Measurements from ENCODE around the gene CDH23.

Gene CDH23

GRCh38 chr10:71622616-71623015 is 225.9 kb downstream of the CDH23 start:
- TF ChIP-seq, protein P1, sequence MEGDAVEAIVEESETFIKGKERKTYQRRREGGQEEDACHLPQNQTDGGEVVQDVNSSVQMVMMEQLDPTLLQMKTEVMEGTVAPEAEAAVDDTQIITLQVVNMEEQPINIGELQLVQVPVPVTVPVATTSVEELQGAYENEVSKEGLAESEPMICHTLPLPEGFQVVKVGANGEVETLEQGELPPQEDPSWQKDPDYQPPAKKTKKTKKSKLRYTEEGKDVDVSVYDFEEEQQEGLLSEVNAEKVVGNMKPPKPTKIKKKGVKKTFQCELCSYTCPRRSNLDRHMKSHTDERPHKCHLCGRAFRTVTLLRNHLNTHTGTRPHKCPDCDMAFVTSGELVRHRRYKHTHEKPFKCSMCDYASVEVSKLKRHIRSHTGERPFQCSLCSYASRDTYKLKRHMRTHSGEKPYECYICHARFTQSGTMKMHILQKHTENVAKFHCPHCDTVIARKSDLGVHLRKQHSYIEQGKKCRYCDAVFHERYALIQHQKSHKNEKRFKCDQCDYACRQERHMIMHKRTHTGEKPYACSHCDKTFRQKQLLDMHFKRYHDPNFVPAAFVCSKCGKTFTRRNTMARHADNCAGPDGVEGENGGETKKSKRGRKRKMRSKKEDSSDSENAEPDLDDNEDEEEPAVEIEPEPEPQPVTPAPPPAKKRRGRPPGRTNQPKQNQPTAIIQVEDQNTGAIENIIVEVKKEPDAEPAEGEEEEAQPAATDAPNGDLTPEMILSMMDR (conservative IDR thresholded peaks at IDR 0.05; ENCODE audit: low read depth, low read length): no peak
- DNase-seq (ENCODE audit: low read depth): no peak
- no peak overlapping the region for H3K4me3 ChIP-seq (ENCODE audit: low read depth, low read length)

DNA sequence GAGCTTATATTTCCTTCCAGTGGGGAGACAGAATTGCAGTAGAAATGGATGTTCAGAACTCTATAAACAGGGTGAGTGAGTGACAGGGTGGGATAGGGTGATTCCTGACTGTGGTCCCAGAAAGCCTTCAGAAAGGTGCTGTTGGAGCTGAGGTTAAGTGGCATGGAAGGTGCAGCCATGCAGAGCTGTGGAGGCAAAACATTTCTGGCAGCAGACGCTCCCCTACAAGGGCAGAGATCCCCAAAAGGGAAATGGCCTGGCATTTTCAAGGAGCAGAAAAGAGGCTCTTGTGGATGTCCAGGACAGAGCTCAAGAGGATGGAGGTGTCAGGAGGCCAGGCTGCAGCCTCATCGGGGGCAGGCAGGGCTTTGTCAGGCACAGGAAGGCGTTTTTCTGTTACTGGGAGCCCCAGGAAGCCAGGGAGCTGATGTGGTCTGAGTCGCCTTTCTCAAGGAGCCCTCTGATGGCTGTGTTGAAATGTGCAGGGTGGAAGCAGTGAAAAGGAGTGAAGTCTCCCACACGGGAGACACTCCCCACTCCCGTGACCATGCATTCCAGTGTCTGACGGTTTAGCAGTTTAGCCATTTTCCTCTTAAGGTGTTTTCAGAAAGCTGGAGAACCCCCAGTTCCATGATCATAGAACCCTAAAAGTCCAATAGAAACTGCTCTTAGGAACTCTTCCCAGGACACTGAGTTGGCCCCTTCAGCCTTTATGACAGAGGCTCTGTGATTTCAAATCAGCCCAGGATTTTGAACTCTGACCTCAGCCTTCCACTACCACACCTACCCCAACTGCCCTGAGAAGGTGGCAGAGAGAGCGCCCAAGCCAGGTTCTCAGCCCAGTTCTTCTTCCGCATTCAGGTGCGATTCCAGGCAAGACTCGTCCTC is 226.6 kb downstream of the CDH23 start:
- TF ChIP-seq, protein P1 (conservative IDR thresholded peaks at IDR 0.05; ENCODE audit: low read depth, low read length): peak; percentile 61
- peak; percentile 70 for DNase-seq (ENCODE audit: low read depth)
- H3K4me3 ChIP-seq (ENCODE audit: low read depth, low read length): no peak overlapping the region

DNA sequence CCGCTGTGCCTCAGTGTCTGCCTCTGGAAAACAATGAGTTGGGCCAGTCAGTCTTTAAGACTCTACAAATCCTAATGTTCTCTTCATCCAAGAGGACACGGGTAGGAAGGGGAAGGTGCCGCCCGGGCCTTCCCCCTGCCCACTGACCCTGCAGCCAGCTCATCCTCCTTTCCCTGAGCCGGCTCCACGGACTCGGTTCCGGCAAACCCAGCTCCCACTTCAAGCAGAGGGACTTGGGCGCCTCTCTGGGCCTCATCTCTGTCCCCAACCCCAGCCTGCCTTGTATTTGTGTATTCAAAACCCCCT is 227.2 kb downstream of the CDH23 start:
- H3K4me3 ChIP-seq (ENCODE audit: low read depth, low read length): no peak overlapping the region
- TF ChIP-seq, protein P1 (conservative IDR thresholded peaks at IDR 0.05; ENCODE audit: low read depth, low read length): no peak
- DNase-seq (ENCODE audit: low read depth): no peak

DNA sequence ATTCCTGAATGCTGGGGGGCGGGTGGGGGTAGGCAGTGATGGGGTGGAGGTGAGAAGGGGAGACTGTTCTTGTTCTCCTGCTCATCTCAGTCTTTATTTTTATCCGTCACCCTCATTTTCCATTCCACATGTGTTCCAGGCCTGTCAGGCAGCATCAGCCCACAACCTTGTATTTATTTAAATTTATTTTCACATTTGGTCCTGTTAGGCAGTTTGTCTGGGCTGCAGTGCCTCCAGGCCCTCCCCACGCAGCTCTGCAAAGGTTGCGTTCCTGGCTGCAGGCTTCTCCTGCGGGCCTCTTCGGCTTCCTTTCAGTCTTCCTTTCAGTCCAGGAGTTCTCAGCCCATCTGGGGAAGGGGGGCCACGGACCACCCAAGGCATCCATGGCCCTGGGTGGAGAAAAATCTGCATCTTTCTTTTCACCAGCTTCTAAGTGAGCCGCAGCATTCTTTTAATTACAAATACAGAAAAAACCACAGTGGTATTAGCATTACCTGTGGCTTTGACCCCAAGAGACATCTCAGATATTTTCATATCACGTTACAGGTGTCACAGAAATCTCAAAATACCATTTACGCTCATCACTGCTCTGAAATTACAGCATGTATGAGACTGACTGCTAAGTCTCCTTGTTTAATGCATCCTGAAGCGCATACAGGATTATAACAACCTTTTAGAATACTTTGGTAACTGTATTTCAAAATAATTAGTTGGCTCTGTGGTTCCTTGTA is 228.9 kb downstream of the CDH23 start:
- TF ChIP-seq, protein P1 (conservative IDR thresholded peaks at IDR 0.05; ENCODE audit: low read depth, low read length): no peak
- DNase-seq (ENCODE audit: low read depth): no peak
- H3K4me3 ChIP-seq (ENCODE audit: low read depth, low read length): no peak overlapping the region

DNA sequence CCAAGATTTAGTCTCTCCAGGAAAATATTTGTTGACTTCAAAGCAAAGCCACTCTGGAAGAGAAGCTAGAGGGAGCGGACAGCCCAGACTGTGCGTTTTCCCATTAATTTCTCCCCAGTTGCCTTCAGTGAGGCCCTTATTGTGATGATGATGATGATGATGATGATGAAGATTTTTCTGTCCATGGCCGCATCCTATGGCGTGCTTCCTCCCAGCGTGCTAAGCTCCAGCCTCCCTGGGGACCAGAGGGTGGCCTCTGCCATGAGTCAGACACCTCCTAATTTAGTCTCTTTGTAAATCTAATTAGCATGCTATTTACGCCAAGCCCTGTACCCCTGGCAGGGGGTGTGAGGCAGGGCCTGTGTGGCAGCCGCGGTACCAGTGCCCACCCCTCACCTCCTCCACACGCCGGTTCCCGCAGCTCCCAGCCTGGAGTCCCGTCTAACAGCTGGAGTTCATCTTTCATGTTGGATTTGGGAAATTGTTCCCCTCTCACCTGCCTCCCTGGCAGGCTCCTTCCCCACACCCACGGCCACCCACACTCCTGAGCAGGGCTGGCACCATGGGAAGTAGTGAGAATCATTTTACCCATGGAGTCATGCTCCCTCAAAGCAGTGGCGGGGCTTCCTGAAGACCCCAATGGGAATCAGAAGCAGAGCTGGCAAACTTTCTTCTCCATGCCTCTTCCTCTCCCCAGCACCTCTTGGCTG is 230.7 kb downstream of the CDH23 start:
- no peak for DNase-seq (ENCODE audit: low read depth)
- TF ChIP-seq, protein P1 (conservative IDR thresholded peaks at IDR 0.05; ENCODE audit: low read depth, low read length): no peak
- no peak overlapping the region for H3K4me3 ChIP-seq (ENCODE audit: low read depth, low read length)

GRCh38 chr10:71627956-71628355 is 231.2 kb downstream of the CDH23 start:
- TF ChIP-seq, protein P1 (conservative IDR thresholded peaks at IDR 0.05; ENCODE audit: low read depth, low read length): no peak
- H3K4me3 ChIP-seq (ENCODE audit: low read depth, low read length): no peak overlapping the region
- no peak for DNase-seq (ENCODE audit: low read depth)

All from choroid plexus epithelial cell (primary cell).